Neural cell (in vitro differentiated cells): ENCODE data around the gene PCDH9. TPM values are rescaled to one million over a fixed set of nuclear protein-coding genes. Genes with fewer than 3 reads are reported as not detected.

Experiments used
- H2AFZ ChIP-seq: fragments of 200-600, 300-800 bp; sonication (generic), shearing (Covaris generic); 2 replicates; pipeline ENCODE4 v1.6.0; 2014; ENCODE audit warnings: low read depth, mild to moderate bottlenecking, antibody characterized with exemption, low read length, moderate library complexity
- H3F3A ChIP-seq: fragments of 200-600 bp; shearing (Covaris generic); 2 replicates; pipeline ENCODE4 v1.6.1; 2016; ENCODE audit warnings: mild to moderate bottlenecking, moderate library complexity, mixed read lengths, antibody characterized with exemption, low read length; ENCODE audit not compliant: insufficient read depth, poor library complexity, severe bottlenecking
- H3K27ac ChIP-seq: fragments of 200-600, 300-800 bp; sonication (generic), shearing (Covaris generic); 2 replicates; pipeline ENCODE4 v1.5.1; 2014; ENCODE audit warnings: mild to moderate bottlenecking, low read length, moderate library complexity
- H3K27me3 ChIP-seq: fragments of 300-800, 200-600 bp; sonication (generic), shearing (Covaris generic); 2 replicates; pipeline ENCODE4 v1.6.0; 2014; ENCODE audit warnings: mild to moderate bottlenecking, low read depth, low read length, moderate library complexity; ENCODE audit not compliant: insufficient read depth
- H3K36me3 ChIP-seq: fragments of 300-800, 200-600 bp; sonication (generic), shearing (Covaris generic); 2 replicates; pipeline ENCODE4 v1.5.1; 2014; ENCODE audit warnings: mild to moderate bottlenecking, antibody characterized with exemption, low read length, moderate library complexity; ENCODE audit not compliant: insufficient read depth
- H3K4me2 ChIP-seq: fragments of 300-800, 200-600 bp; sonication (generic), shearing (Covaris generic); 2 replicates; pipeline ENCODE4 v1.6.0; 2014; ENCODE audit warnings: mild to moderate bottlenecking, low read length
- H3K4me3 ChIP-seq: fragments of 300-800, 200-600 bp; sonication (generic), shearing (Covaris generic); 2 replicates; pipeline ENCODE4 v1.5.1; 2014; ENCODE audit warnings: mild to moderate bottlenecking, low read length, moderate library complexity
- H3K79me2 ChIP-seq: fragments of 200-600 bp; shearing (Covaris generic); replicated peaks from 2 replicates; pipeline ENCODE4 v1.6.0; 2014; ENCODE audit warnings: mild to moderate bottlenecking, low read length, moderate library complexity; ENCODE audit not compliant: insufficient read depth
- H3K9ac ChIP-seq: fragments of 300-800, 200-600 bp; sonication (generic), shearing (Covaris generic); 2 replicates; pipeline ENCODE4 v1.6.1; 2016; ENCODE audit warnings: mild to moderate bottlenecking, low read length, mixed read lengths
- H3K9me2 ChIP-seq: fragments of 200-600 bp; shearing (Covaris generic); 2 replicates; pipeline ENCODE4 v1.6.1; 2016; ENCODE audit warnings: mild to moderate bottlenecking, low read length, mixed read lengths; ENCODE audit not compliant: insufficient read depth
- H3K9me3 ChIP-seq: fragments of 200-600, 300-800 bp; sonication (generic), shearing (Covaris generic); 2 replicates; pipeline ENCODE4 v1.6.1; 2016; ENCODE audit warnings: mild to moderate bottlenecking, mixed run types, low read length, moderate library complexity, mixed read lengths
- H4K20me1 ChIP-seq: fragments of 200-600 bp; shearing (Covaris generic); 2 replicates; pipeline ENCODE4 v1.6.1; 2016; ENCODE audit warnings: mild to moderate bottlenecking, mixed run types; ENCODE audit not compliant: insufficient read depth
- CTCF ChIP-seq: fragments of 450-650 bp; IDR thresholded peaks from 2 replicates; pipeline ENCODE4 v1.5.1; 2014; ENCODE audit warnings: antibody characterized with exemption, mild to moderate bottlenecking, moderate library complexity; ENCODE audit not compliant: poor library complexity, severe bottlenecking
- EP300 ChIP-seq: fragments of 450-650 bp; conservative IDR thresholded peaks from 2 replicates; pipeline ENCODE4 v1.6.1; 2014; ENCODE audit warnings: antibody characterized with exemption, mild to moderate bottlenecking, moderate library complexity; ENCODE audit not compliant: poor library complexity, severe bottlenecking
- EZH2 ChIP-seq: fragments of 200-600, 300-800 bp; shearing (Covaris generic), sonication (generic); IDR thresholded peaks from 2 replicates; pipeline ENCODE4 v1.6.1; 2014; ENCODE audit warnings: antibody characterized with exemption, low read length, borderline replicate concordance, mild to moderate bottlenecking; ENCODE audit not compliant: insufficient read depth, poor library complexity, severe bottlenecking
- MXI1 ChIP-seq: fragments of 450-650 bp; conservative IDR thresholded peaks from 2 replicates; pipeline ENCODE4 v1.6.1; 2014; ENCODE audit warnings: antibody characterized with exemption, mild to moderate bottlenecking; ENCODE audit not compliant: poor library complexity, severe bottlenecking
- POLR2AphosphoS5 ChIP-seq: IDR thresholded peaks from 2 replicates; pipeline ENCODE4 v1.6.1; 2012
- RAD21 ChIP-seq: fragments of 450-650 bp; conservative IDR thresholded peaks from 2 replicates; pipeline ENCODE4 v1.6.1; 2014; ENCODE audit warnings: antibody characterized with exemption, mild to moderate bottlenecking, moderate library complexity
- REST ChIP-seq: IDR thresholded peaks from 2 replicates; pipeline ENCODE4 v1.6.1; 2012; ENCODE audit warnings: borderline replicate concordance
- SMC3 ChIP-seq: fragments of 450-650 bp; conservative IDR thresholded peaks from 2 replicates; pipeline ENCODE4 v1.6.1; 2014; ENCODE audit warnings: antibody characterized with exemption, mild to moderate bottlenecking, moderate library complexity; ENCODE audit not compliant: poor library complexity
- TAF1 ChIP-seq: IDR thresholded peaks from 2 replicates; pipeline ENCODE4 v1.6.1; 2012; ENCODE audit warnings: low read depth
- polyA plus RNA-seq: library from polyadenylated mRNA; depleted of rRNA; stranded (reverse); fragments of >200 nt; gene quantifications from 2 replicates; pipeline ENCODE4 v1.2.3, GENCODE V29; 2014

PCDH9 gene
- polyA plus RNA-seq, 1 donor from 2014 or later = 4.6 TPM

DNA sequence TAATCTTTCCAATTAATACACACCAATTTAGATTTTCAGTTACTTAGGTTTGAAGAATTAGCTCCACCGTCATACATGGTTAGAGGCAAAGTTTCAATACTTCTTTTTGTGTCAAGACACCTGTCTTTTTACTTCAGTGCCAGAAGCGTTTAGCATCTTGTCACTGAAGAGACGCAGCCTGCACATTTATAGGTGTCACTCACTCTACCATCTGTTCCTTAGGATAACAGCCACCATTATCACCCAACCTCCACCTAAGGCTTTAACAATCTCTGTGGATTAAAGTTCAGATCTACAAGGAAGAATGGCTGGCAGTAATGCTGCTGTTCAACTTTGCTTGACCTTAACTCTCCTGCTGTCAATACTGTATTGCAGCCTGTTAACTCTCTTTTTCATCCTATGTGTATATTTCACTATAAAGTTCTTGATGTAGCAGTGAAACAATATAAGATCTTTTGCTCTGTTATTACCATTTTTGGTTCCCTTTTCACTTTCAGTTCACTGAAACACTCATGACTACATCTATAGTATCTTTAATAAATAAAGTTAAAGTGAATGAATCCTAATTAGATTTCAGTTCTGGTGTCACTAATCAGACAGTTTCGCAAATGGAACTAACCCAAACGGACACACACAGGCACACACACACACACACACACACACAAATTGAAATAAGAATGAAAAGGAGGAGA, 435.6 kb downstream of the PCDH9 start:
- Histone ChIP-seq H3F3A (peaks cover 9% of the 10 kb centered on the region), H3K27me3 (no peaks in the 10 kb centered on the region), H3K4me2 (no peak overlapping the region), H3K27ac (peak overlapping the region; percentile 19), H4K20me1 (no peaks in the 10 kb centered on the region), H3K4me3 (no peak overlapping the region), H3K9me3 (no peaks in the 10 kb centered on the region), H3K36me3 (no peaks in the 10 kb centered on the region), H3K79me2 (no peaks in the 10 kb centered on the region), H2AFZ (no peak overlapping the region), H3K9ac (no peak overlapping the region), H3K9me2 (no peaks in the 10 kb centered on the region)
- no peak for TF ChIP-seq MXI1
- peak; percentile 33 for TF ChIP-seq REST
- TF ChIP-seq CTCF = no peak
- TF ChIP-seq EP300 = peak; percentile 96
- no peak for TF ChIP-seq SMC3
- TF ChIP-seq EZH2 = no peak
- TF ChIP-seq TAF1 = no peak
- peak; percentile 18 for TF ChIP-seq RAD21
- TF ChIP-seq POLR2AphosphoS5 = peak; percentile 81

- H3K4me3 ChIP-seq = no peak overlapping the region
- no peak overlapping the region for H3K9ac ChIP-seq
- no peak overlapping the region for H2AFZ ChIP-seq
- H3K79me2 ChIP-seq = no peaks in the 10 kb centered on the region
- H3K27ac ChIP-seq = no peak overlapping the region
- H3K36me3 ChIP-seq = no peaks in the 10 kb centered on the region
- H3K4me2 ChIP-seq = no peak overlapping the region
- TF ChIP-seq MXI1 = no peak
- H4K20me1 ChIP-seq = no peaks in the 10 kb centered on the region
- H3K27me3 ChIP-seq = no peaks in the 10 kb centered on the region
- H3K9me3 ChIP-seq = no peaks in the 10 kb centered on the region
- H3K9me2 ChIP-seq = no peaks in the 10 kb centered on the region
- peaks cover 9% of the 10 kb centered on the region for H3F3A ChIP-seq
Observed at GRCh38 chr13:66790861-66791260, 439.3 kb downstream of the PCDH9 start.
